HL-60 (cell line): ENCODE measurements around the gene SLC39A12.

Experiments
- DNase-seq, 2 experiments: peaks; one replicate each; pipeline ENCODE4 v3.0.0-alpha.2; 2010 to 2020; ENCODE audit warnings: low read depth in 1 of 2, low spot score in 1 of 2
- H3K27ac ChIP-seq: fragments of 250-450 bp; sonication (Bioruptor Pico); replicated peaks from 2 replicates; pipeline ENCODE4 v1.5.1; 2020; ENCODE audit warnings: mild to moderate bottlenecking, moderate library complexity
- H3K27me3 ChIP-seq: fragments of 250-450 bp; sonication (Bioruptor Pico); 2 replicates; pipeline ENCODE4 v1.5.1; 2021; ENCODE audit warnings: mild to moderate bottlenecking, moderate library complexity; ENCODE audit not compliant: insufficient read depth, poor library complexity, severe bottlenecking
- H3K4me3 ChIP-seq: replicated peaks from 2 replicates; pipeline ENCODE4 v1.5.1; 2011; ENCODE audit warnings: mild to moderate bottlenecking, control low read depth, low read length; ENCODE audit not compliant: insufficient read depth
- GABPA ChIP-seq: IDR thresholded peaks from 2 replicates; pipeline ENCODE4 v1.6.1; 2012; ENCODE audit warnings: low read depth
- POLR2AphosphoS5 ChIP-seq: IDR thresholded peaks from 2 replicates; pipeline ENCODE4 v1.6.1; 2012; ENCODE audit warnings: low read depth
- REST ChIP-seq: IDR thresholded peaks from 2 replicates; pipeline ENCODE4 v1.6.1; 2012; ENCODE audit warnings: low read depth; ENCODE audit not compliant: insufficient replicate concordance
- SPI1 ChIP-seq: IDR thresholded peaks from 2 replicates; pipeline ENCODE4 v1.6.1; 2012; ENCODE audit warnings: low read depth, mild to moderate bottlenecking, borderline replicate concordance
- TF ChIP-seq, protein P1 (sequence below): IDR thresholded peaks from one replicate; pipeline ENCODE4 v1.5.1; 2011; ENCODE audit warnings: low read length, control low read depth, inconsistent platforms; ENCODE audit not compliant: insufficient read depth

The SLC39A12 gene

DNA sequence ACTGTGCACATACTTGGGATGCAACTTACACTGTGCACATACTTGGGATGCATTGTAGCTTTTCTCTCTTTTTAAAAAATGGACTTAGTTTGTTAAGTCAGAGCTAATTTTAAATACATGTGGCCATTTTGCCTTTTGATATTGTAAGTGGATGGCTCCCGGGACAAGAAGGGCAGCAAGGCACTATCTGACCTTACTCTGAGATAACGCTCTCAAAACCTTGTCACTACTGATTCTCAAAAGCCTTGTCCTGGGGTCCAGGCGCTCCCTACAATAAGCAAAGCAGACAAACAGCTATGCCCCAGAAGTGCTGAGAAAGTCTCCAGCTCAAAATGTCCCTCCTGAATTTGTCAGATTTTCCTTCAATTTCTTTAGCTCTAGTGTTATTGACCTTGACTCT is 121.6 kb downstream of the SLC39A12 start:
- H3K27me3 ChIP-seq = no peaks in the 10 kb centered on the region
- no peak for DNase-seq
- no peak overlapping the region for H3K4me3 ChIP-seq
- no peak overlapping the region for H3K27ac ChIP-seq
- TF ChIP-seq GABPA = no peak
- TF ChIP-seq, protein P1, sequence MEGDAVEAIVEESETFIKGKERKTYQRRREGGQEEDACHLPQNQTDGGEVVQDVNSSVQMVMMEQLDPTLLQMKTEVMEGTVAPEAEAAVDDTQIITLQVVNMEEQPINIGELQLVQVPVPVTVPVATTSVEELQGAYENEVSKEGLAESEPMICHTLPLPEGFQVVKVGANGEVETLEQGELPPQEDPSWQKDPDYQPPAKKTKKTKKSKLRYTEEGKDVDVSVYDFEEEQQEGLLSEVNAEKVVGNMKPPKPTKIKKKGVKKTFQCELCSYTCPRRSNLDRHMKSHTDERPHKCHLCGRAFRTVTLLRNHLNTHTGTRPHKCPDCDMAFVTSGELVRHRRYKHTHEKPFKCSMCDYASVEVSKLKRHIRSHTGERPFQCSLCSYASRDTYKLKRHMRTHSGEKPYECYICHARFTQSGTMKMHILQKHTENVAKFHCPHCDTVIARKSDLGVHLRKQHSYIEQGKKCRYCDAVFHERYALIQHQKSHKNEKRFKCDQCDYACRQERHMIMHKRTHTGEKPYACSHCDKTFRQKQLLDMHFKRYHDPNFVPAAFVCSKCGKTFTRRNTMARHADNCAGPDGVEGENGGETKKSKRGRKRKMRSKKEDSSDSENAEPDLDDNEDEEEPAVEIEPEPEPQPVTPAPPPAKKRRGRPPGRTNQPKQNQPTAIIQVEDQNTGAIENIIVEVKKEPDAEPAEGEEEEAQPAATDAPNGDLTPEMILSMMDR = no peak
- TF ChIP-seq REST = no peak
- no peak for TF ChIP-seq SPI1
- TF ChIP-seq POLR2AphosphoS5 = no peak

DNA sequence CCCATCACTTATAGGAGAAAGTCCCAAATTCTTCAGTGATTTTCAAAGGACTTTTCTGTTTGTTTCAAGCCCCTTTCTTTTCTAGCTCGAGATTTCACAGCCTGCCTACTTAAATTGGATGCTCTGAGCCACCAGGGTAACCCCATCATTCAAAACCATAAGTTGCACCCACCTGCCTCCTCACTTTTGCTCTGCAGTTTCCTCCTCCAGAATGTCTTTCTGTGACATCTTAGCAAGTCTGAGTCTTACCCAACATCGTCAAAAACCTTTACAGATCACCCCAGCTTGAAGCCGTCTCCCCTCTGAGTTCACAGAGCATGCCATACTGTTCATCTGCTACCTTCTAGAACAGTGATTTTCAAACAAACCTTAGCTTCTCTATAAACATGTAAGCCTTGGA is 124.2 kb downstream of the SLC39A12 start:
- no peaks in the 10 kb centered on the region for H3K27me3 ChIP-seq
- H3K27ac ChIP-seq = no peak overlapping the region
- DNase-seq = no peak
- TF ChIP-seq REST = no peak
- no peak overlapping the region for H3K4me3 ChIP-seq

- no peak for DNase-seq
- Histone ChIP-seq H3K4me3 (no peak overlapping the region), H3K27ac (no peak overlapping the region), H3K27me3 (no peaks in the 10 kb centered on the region)
- no peak for TF ChIP-seq GABPA
- TF ChIP-seq, protein P1 = no peak
- no peak for TF ChIP-seq POLR2AphosphoS5
- TF ChIP-seq SPI1 = no peak
These were observed 128.1 kb downstream of the SLC39A12 start for GRCh38 chr10:18079665-18080295.

DNA sequence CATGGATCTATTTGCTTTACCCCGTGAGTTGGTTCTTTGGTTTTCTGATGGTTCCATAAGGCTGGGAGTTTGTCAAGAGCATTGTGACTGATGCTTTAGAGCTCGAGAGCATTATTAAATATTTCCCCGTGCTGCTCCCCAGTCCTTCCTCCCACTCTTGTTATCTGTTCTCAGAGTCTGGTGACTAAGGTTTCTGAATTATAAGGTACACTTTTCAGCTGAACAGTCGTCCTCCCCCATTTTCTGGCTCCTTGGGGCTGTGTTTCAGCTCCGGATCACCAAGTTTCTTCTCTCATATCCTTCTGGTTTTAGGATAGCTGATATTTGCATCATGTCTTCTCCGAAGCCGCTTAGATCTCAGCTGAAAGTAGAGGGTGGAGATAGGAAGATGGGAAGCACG is 130.7 kb downstream of the SLC39A12 start:
- H3K27me3 ChIP-seq = no peaks in the 10 kb centered on the region
- DNase-seq = no peak

More for the DNA sequence above, 130.7 kb downstream of the SLC39A12 start:
- H3K4me3 ChIP-seq = no peak overlapping the region
- TF ChIP-seq SPI1 = no peak
- no peak for TF ChIP-seq GABPA
- TF ChIP-seq, protein P1 = no peak
- no peak for TF ChIP-seq POLR2AphosphoS5
- no peak for TF ChIP-seq REST
- H3K27ac ChIP-seq = no peak overlapping the region
